ENCODE data around the gene ENOX1. TPM values are rescaled to one million over a fixed set of nuclear protein-coding genes. Genes with fewer than 3 reads are reported as not detected.

ENOX1 gene
- total RNA-seq, 1 donor from 2014 or later, result 0.60 TPM

DNA sequence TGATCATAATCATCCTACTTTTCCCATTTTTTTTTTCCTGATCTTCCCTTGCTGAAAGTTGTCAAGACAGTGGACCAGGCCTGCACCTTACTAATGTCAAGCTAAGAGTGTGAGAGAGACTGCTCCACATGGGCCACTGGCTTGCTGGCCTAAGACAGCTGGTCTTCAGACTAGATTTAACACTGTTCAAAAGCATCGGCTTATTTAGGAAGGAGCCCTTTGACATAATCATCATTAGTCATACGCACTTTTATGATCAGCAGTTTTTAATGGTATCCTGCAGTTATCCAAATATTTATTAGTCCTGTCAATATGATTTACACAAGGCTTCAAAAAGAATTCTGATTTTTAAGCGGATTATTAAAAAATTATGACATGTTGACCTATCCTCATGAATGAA is 492.8 kb downstream of the ENOX1 start:
- no peaks in the 10 kb centered on the region for H3K27me3 ChIP-seq (ENCODE audit: low read depth)
- no peak for DNase-seq
- H3K27ac ChIP-seq (replicated peaks), result no peak overlapping the region
- no peak overlapping the region for H3K4me3 ChIP-seq
- H3K9me3 ChIP-seq (replicated peaks), result no peaks in the 10 kb centered on the region
- no peaks in the 10 kb centered on the region for H3K36me3 ChIP-seq
- TF ChIP-seq, protein P1, sequence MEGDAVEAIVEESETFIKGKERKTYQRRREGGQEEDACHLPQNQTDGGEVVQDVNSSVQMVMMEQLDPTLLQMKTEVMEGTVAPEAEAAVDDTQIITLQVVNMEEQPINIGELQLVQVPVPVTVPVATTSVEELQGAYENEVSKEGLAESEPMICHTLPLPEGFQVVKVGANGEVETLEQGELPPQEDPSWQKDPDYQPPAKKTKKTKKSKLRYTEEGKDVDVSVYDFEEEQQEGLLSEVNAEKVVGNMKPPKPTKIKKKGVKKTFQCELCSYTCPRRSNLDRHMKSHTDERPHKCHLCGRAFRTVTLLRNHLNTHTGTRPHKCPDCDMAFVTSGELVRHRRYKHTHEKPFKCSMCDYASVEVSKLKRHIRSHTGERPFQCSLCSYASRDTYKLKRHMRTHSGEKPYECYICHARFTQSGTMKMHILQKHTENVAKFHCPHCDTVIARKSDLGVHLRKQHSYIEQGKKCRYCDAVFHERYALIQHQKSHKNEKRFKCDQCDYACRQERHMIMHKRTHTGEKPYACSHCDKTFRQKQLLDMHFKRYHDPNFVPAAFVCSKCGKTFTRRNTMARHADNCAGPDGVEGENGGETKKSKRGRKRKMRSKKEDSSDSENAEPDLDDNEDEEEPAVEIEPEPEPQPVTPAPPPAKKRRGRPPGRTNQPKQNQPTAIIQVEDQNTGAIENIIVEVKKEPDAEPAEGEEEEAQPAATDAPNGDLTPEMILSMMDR (IDR thresholded peaks at IDR 0.05; ENCODE audit: borderline replicate concordance), result no peak
- H3K4me1 ChIP-seq, result peaks cover 21% of the 10 kb centered on the region
- intact Hi-C loops (cut with micrococcal nuclease), result no loop called here

DNA sequence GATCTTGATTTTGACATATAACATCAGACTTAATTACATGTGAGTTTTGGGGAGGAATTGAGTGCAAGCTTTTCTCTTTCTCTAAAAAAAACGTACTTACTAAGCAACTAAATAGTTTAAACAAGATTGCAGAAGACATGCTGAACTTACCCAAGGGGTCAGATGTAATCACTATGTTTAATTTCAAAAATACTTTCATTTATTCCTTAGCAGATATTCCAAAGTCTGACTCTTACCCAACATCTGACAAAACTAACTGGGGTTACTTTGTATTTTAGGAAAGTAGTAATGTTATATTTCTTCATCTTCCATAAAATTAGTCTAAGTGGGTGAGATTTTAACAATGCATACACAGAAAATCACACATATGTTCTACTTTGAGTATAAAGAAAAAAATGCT is 493.2 kb downstream of the ENOX1 start:
- H3K4me1 ChIP-seq, result peaks cover 20% of the 10 kb centered on the region
- no peak overlapping the region for H3K27ac ChIP-seq (replicated peaks)
- H3K36me3 ChIP-seq, result no peaks in the 10 kb centered on the region
- no peaks in the 10 kb centered on the region for H3K9me3 ChIP-seq (replicated peaks)
- no peaks in the 10 kb centered on the region for H3K27me3 ChIP-seq (ENCODE audit: low read depth)
- no peak overlapping the region for H3K4me3 ChIP-seq
- intact Hi-C loops (cut with micrococcal nuclease), result no loop called here
- TF ChIP-seq, protein P1 (IDR thresholded peaks at IDR 0.05; ENCODE audit: borderline replicate concordance), result no peak
- DNase-seq, result no peak

DNA sequence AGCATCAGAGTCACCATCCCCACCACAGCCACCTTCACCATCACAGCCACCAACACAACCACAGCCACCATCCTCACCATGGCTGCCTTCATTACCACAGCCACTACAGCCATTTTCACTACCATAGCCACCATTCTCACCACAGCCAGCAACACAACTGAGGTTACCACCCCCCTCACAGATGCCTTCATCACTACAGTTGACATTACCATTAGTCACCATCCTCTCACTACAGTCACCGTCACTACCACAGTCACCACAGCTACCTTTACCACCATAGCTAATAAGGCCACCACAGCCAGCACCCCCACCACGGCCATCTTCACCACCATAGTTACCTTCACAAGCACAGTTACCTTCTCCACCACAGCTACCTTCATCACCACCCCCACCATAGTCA is 493.8 kb downstream of the ENOX1 start:
- Histone ChIP-seq H3K4me1 (peaks cover 18% of the 10 kb centered on the region), H3K4me3 (no peak overlapping the region), H3K9me3 (replicated peaks) (no peaks in the 10 kb centered on the region), H3K27ac (replicated peaks) (no peak overlapping the region), H3K36me3 (no peaks in the 10 kb centered on the region), H3K27me3 (ENCODE audit: low read depth) (no peaks in the 10 kb centered on the region)
- TF ChIP-seq, protein P1 (IDR thresholded peaks at IDR 0.05; ENCODE audit: borderline replicate concordance), result no peak
- intact Hi-C loops (cut with micrococcal nuclease), result no loop called here
- no peak for DNase-seq

DNA sequence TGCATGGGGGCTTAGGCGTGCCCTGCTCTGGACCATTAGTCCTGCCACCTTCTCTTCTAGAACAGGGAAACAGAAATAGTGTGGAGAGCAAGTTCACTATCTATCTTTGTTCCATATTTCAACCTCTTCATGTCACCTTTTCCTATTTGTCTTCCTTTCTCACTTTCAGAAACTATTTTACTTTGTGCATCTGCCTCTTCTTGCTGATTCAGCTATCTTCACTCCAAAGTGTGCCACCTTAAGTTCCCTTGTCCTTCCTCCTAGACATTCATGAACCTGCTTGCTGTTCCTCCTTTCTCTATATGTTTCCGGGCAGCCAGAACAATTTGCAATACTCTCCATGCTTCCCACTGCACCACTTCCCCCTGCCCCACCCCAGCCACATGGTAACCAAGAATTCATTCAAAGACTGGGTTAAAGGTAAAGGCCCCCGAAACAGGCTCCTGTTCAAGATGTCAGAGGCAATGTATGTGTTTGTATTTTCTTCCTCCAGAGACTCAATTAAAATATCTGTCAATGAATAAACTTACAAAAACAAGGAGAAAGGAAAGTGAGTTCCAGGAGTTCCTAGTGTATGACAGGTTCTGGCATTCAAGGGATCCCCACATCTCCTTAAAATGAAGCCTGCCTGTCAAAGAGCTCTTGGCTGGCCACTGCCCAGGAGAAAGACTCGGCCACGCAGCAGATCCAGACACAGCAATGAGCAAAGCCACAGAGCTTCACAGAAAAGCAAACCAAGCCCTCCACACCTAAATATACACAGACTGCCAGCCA is 495.3 kb downstream of the ENOX1 start:
- DNase-seq, result no peak
- intact Hi-C loops (cut with micrococcal nuclease), result no loop called here
- H3K27ac ChIP-seq (replicated peaks), result no peak overlapping the region

DNA sequence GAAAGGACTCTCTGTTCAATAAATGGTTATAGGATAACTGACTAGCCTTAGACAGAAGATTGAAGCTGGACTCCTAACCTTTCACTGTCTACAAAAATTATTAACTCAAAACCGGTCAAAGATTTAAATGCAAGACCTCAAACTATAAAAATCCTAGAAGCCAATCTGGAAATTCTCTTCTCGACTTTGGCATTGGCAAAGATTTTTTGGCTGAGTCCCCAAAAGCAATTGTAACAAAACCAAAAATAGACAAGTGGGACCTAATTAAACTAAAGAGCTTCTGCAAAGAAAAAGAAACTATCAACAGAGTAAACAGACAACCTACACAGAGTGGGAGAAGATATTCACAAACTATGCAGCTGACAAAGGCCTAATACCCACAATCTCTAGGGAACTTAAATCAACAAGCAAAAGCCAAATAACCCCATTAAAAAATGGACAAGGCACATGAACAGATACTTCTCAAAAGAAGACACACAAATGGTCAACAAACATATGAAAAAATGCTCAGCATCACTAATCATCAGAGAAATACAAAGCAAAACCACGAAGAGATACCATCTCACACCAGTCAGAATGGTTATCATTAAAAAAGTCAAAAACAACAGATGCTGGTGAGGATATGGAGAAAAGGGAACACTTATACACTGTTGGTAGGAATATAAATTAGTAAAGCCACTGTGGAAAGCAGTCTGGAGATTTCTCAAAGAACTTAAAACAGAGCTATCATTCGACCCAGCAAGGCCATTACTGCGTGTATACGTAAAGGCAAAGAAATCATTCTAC is 497.1 kb downstream of the ENOX1 start:
- Histone ChIP-seq H3K9me3 (replicated peaks) (no peaks in the 10 kb centered on the region), H3K27me3 (ENCODE audit: low read depth) (no peaks in the 10 kb centered on the region), H3K4me1 (peaks cover 31% of the 10 kb centered on the region), H3K36me3 (no peaks in the 10 kb centered on the region), H3K4me3 (no peak overlapping the region), H3K27ac (replicated peaks) (peak overlapping the region; percentile 21)
- DNase-seq, result no peak
- intact Hi-C loops (cut with micrococcal nuclease), result no loop called here
- TF ChIP-seq, protein P1 (IDR thresholded peaks at IDR 0.05; ENCODE audit: borderline replicate concordance), result no peak

More for the DNA sequence above, 495.3 kb downstream of the ENOX1 start:
- no peak overlapping the region for H3K4me3 ChIP-seq
- H3K27me3 ChIP-seq (ENCODE audit: low read depth), result no peaks in the 10 kb centered on the region
- no peaks in the 10 kb centered on the region for H3K9me3 ChIP-seq (replicated peaks)
- TF ChIP-seq, protein P1 (IDR thresholded peaks at IDR 0.05; ENCODE audit: borderline replicate concordance), result no peak
- no peaks in the 10 kb centered on the region for H3K36me3 ChIP-seq
- H3K4me1 ChIP-seq, result peaks cover 24% of the 10 kb centered on the region
